NCI-H2107 (cell line): ENCODE data around the gene ELP5.

Experiments used
- DNase-seq: peaks from one replicate; lab custom pipeline; 2025; lab: John Stamatoyannopoulos, UW

ELP5 gene

GRCh38 chr17:7256766-7257456 is 4.9 kb downstream of the ELP5 start:
- DNase-seq = no peak

GRCh38 chr17:7258731-7259554 is 6.9 kb downstream of the ELP5 start:
- no peak for DNase-seq

- DNase-seq = no peak
Observed at GRCh38 chr17:7259555-7259889, 7.5 kb downstream of the ELP5 start.

GRCh38 chr17:7260151-7260550 is 8.1 kb downstream of the ELP5 start:
- DNase-seq = no peak

- peak; percentile 30 for DNase-seq
Observed at GRCh38 chr17:7260651-7261378, 8.8 kb downstream of the ELP5 start.

GRCh38 chr17:7261379-7262191 is 9.6 kb downstream of the ELP5 start:
- no peak for DNase-seq

GRCh38 chr17:7262192-7262934 is 10.3 kb downstream of the ELP5 start, which contains the start of gene CLDN7:
TSS of gene CLDN7 (minus strand) at chr17:7262478. CDS start at chr17:7262043, 435 bp downstream.
- DNase-seq = peak; percentile 59

GRCh38 chr17:7262935-7263800 is 11.2 kb downstream of the ELP5 start:
- DNase-seq = no peak

- DNase-seq = no peak
Observed at GRCh38 chr17:7263801-7264078, 11.7 kb downstream of the ELP5 start.

- DNase-seq = no peak
Observed at GRCh38 chr17:7266784-7267183, 14.8 kb downstream of the ELP5 start.

GRCh38 chr17:7279448-7279847 is 27.4 kb downstream of the ELP5 start:
- no peak for DNase-seq

GRCh38 chr17:7280519-7281073 is 28.6 kb downstream of the ELP5 start:
- peak; percentile 21 for DNase-seq

- DNase-seq = peak; percentile 17
Observed at GRCh38 chr17:7281074-7281952, 29.3 kb downstream of the ELP5 start, which contains the start of gene SLC2A4. TSS of gene SLC2A4 (plus strand) at chr17:7281718. CDS start at chr17:7281935, 217 bp downstream.

GRCh38 chr17:7281953-7282751 is 30.1 kb downstream of the ELP5 start:
- no peak for DNase-seq

- no peak for DNase-seq
Observed at GRCh38 chr17:7282752-7283321, 30.8 kb downstream of the ELP5 start.

- DNase-seq = no peak
Observed at GRCh38 chr17:7283471-7284216, 31.6 kb downstream of the ELP5 start.

- DNase-seq = no peak
Observed at GRCh38 chr17:7284911-7285310, 32.9 kb downstream of the ELP5 start.
